CD14-positive monocyte (primary cell): ENCODE measurements around the gene ATP8A1. TPM values are rescaled to one million over a fixed set of nuclear protein-coding genes. Genes with fewer than 3 reads are reported as not detected.

Experiments used
- DNase-seq, 3 donors: peaks; one replicate each; pipeline ENCODE4 v3.0.0-alpha.2; 2011 to 2022
- H2AFZ ChIP-seq: 2 replicates; pipeline ENCODE4 v1.6.0; 2012; ENCODE audit warnings: mild to moderate bottlenecking, low read depth, low read length, inconsistent platforms; ENCODE audit not compliant: insufficient read depth, poor library complexity, severe bottlenecking
- H3K27ac ChIP-seq, 2 donors: 1 replicate in 1 of 2; 2 replicates in 1 of 2; pipeline ENCODE4 v1.5.1; 2012 to 2013; ENCODE audit warnings: low read length in 2 of 2, control low read depth in 1 of 2, inconsistent platforms in 1 of 2, low read depth in 1 of 2, mild to moderate bottlenecking in 1 of 2
- H3K27me3 ChIP-seq, 2 donors: one replicate each; pipeline versions ENCODE4 v1.6.0 to v1.6.1; 2011 to 2013; ENCODE audit warnings: low read length in 2 of 2; ENCODE audit not compliant: control insufficient read depth in 2 of 2, insufficient read depth in 2 of 2
- H3K36me3 ChIP-seq, 2 donors: replicated peaks in 1 of 2; 1 replicate in 1 of 2; 2 replicates in 1 of 2; pipeline versions ENCODE4 v1.5.1 to v1.6.1; 2012 to 2013; ENCODE audit warnings: low read length in 2 of 2, control low read depth in 1 of 2, inconsistent platforms in 1 of 2, mild to moderate bottlenecking in 1 of 2; ENCODE audit not compliant: insufficient read depth in 2 of 2, control insufficient read depth in 1 of 2
- H3K4me1 ChIP-seq, 2 donors: 1 replicate in 1 of 2; 2 replicates in 1 of 2; pipeline versions ENCODE4 v1.5.1 to v1.6.1; 2012 to 2013; ENCODE audit warnings: low read length in 2 of 2, control low read depth in 1 of 2, inconsistent platforms in 1 of 2, mild to moderate bottlenecking in 1 of 2, moderate library complexity in 1 of 2; ENCODE audit not compliant: insufficient read depth in 2 of 2, control insufficient read depth in 1 of 2
- H3K4me2 ChIP-seq: replicated peaks from 2 replicates; pipeline ENCODE3; 2012; ENCODE audit warnings: low read length, moderate library complexity, mild to moderate bottlenecking; ENCODE audit not compliant: poor library complexity, severe bottlenecking; ENCODE audit errors: extremely low read depth
- H3K4me3 ChIP-seq, 3 experiments: fragments of 200-600 bp in 1 of 3; sonication (generic) in 1 of 3; replicated peaks in 1 of 3; 1 replicate in 2 of 3; 2 replicates in 1 of 3; pipeline ENCODE4 v1.5.1; 2011 to 2013; ENCODE audit warnings: low read length in 3 of 3, mild to moderate bottlenecking in 3 of 3, control low read depth in 2 of 3, low read depth in 2 of 3, inconsistent platforms in 1 of 3, moderate library complexity in 1 of 3
- H3K79me2 ChIP-seq: 2 replicates; pipeline ENCODE4 v1.6.0; 2012; ENCODE audit warnings: mild to moderate bottlenecking, control low read depth, inconsistent platforms, low read length, moderate library complexity; ENCODE audit not compliant: insufficient read depth
- H3K9ac ChIP-seq: 2 replicates; pipeline ENCODE4 v1.6.0; 2017; ENCODE audit warnings: low read length, mild to moderate bottlenecking; ENCODE audit not compliant: insufficient read depth, poor library complexity, severe bottlenecking
- H3K9me3 ChIP-seq, 2 donors: replicated peaks in 1 of 2; 1 replicate in 1 of 2; 2 replicates in 1 of 2; pipeline versions ENCODE4 v1.5.1 to v1.6.1; 2012 to 2013; ENCODE audit warnings: low read length in 2 of 2, control low read depth in 1 of 2; ENCODE audit not compliant: control insufficient read depth in 1 of 2, insufficient read depth in 1 of 2
- H4K20me1 ChIP-seq: 2 replicates; pipeline ENCODE4 v1.6.0; 2012; ENCODE audit warnings: mild to moderate bottlenecking, low read length, control low read depth, moderate library complexity; ENCODE audit not compliant: insufficient read depth
- H3K27ac Mint-ChIP-seq, 7 donors: one replicate each; pipeline ENCODE4 v1.8.0; 2020; ENCODE audit warnings: mild to moderate bottlenecking in 7 of 7, mixed read lengths in 7 of 7, moderate library complexity in 6 of 7, inconsistent platforms in 2 of 7
- H3K27me3 Mint-ChIP-seq, 3 donors: one replicate each; pipeline ENCODE4 v1.8.0; 2021 to 2022; ENCODE audit warnings: low read depth in 3 of 3, mild to moderate bottlenecking in 3 of 3, mixed read lengths in 3 of 3, moderate library complexity in 3 of 3, inconsistent platforms in 1 of 3
- H3K36me3 Mint-ChIP-seq, 2 donors: one replicate each; pipeline ENCODE4 v1.8.0; 2020; ENCODE audit warnings: mixed read lengths in 2 of 2, inconsistent platforms in 1 of 2, mild to moderate bottlenecking in 1 of 2
- H3K4me1 Mint-ChIP-seq: one replicate; pipeline ENCODE4 v1.8.0; 2020; ENCODE audit warnings: mild to moderate bottlenecking, mixed read lengths
- H3K4me3 Mint-ChIP-seq, 2 donors: one replicate each; pipeline ENCODE4 v1.8.0; 2020; ENCODE audit warnings: mild to moderate bottlenecking in 2 of 2, mixed read lengths in 2 of 2, moderate library complexity in 1 of 2
- H3K9me3 Mint-ChIP-seq, 7 donors: one replicate each; pipeline ENCODE4 v1.8.0; 2020 to 2022; ENCODE audit warnings: mixed read lengths in 7 of 7, mild to moderate bottlenecking in 6 of 7, moderate library complexity in 6 of 7, inconsistent platforms in 2 of 7
- CTCF ChIP-seq: fragments of 200-600 bp; IDR thresholded peaks from one replicate; pipeline ENCODE4 v1.8.0; 2022; ENCODE audit warnings: antibody characterized with exemption, mild to moderate bottlenecking
- WGBS: methylation state at CpG from one replicate; pipeline ENCODE4 v1.1.5; 2013; ENCODE audit warnings: missing lambda C conversion rate; ENCODE audit not compliant: insufficient coverage; 5-methylcytosine and 5-hydroxymethylcytosine counted together
- intact Hi-C, 2 donors: fragments of 100-400 bp; cut with micrococcal nuclease; formaldehyde crosslinking; loops; one replicate each; pipeline versions ENCODE4 v1.15.0 to v1.15.1; 2023
- polyA plus RNA-seq, 3 donors: library from polyadenylated mRNA; depleted of rRNA in 1 of 3; unstranded in 2 of 3; stranded (reverse) in 1 of 3; fragments of 300-500 nt in 2 of 3; fragments of >200 nt in 1 of 3; fragmentation: Illumina TruSeq in 2 of 3; gene quantifications; 1 replicate in 2 of 3; 2 replicates in 1 of 3; pipeline ENCODE4 v1.2.3, GENCODE V29; 2012 to 2021

ATP8A1 gene
- polyA plus RNA-seq, 3 donors: 2.2 to 10.8 (median 3.2) TPM

- Histone ChIP-seq H3K27me3 (no peaks in the 10 kb centered on the region), H3K4me1 (no peaks in the 10 kb centered on the region), H2AFZ (no peak overlapping the region), H3K4me2 (no peak overlapping the region), H3K9ac (no peak overlapping the region), H4K20me1 (no peaks in the 10 kb centered on the region), H3K79me2 (no peaks in the 10 kb centered on the region), H3K27ac (no peak overlapping the region), H3K36me3 (no peaks in the 10 kb centered on the region), H3K9me3 (no peaks in the 10 kb centered on the region), H3K4me3 (no peak overlapping the region)
- H3K4me3 Mint-ChIP-seq: no peak overlapping the region
- H3K4me1 Mint-ChIP-seq: no peaks in the 10 kb centered on the region
- DNase-seq: no peak
- H3K27ac Mint-ChIP-seq: no peak overlapping the region
- WGBS: no CpG with 5 or more reads among the region's 2 CpGs
- H3K9me3 Mint-ChIP-seq: no peaks in the 10 kb centered on the region
- intact Hi-C loops: no loop called here
- TF ChIP-seq CTCF: no peak
- peaks cover 6% of the 10 kb centered on the region in 2 donors for H3K36me3 Mint-ChIP-seq
- H3K27me3 Mint-ChIP-seq: peaks cover 0 to 2% (median 0%) of the 10 kb centered on the region in 3 donors
These were observed 56.3 kb downstream of the ATP8A1 start for GRCh38 chr4:42600578-42600977.

- no peaks in the 10 kb centered on the region for H3K4me1 Mint-ChIP-seq
- no peaks in the 10 kb centered on the region for H3K27me3 ChIP-seq
- H3K4me2 ChIP-seq: no peak overlapping the region
- DNase-seq: no peak
- intact Hi-C loops: no loop called here
- no peaks in the 10 kb centered on the region for H3K36me3 ChIP-seq
- H4K20me1 ChIP-seq: no peaks in the 10 kb centered on the region
- WGBS: no CpG with 5 or more reads among the region's 2 CpGs
- H3K36me3 Mint-ChIP-seq: peaks cover 0 to 3% of the 10 kb centered on the region in 2 donors
- no peak overlapping the region for H3K27ac Mint-ChIP-seq
- no peak overlapping the region for H3K4me3 Mint-ChIP-seq
- H3K4me1 ChIP-seq: no peaks in the 10 kb centered on the region
- no peak for TF ChIP-seq CTCF
- no peaks in the 10 kb centered on the region for H3K27me3 Mint-ChIP-seq
- H3K79me2 ChIP-seq: no peaks in the 10 kb centered on the region
- H3K9me3 ChIP-seq: no peaks in the 10 kb centered on the region
- H3K4me3 ChIP-seq: no peak overlapping the region
- H2AFZ ChIP-seq: no peak overlapping the region
- no peaks in the 10 kb centered on the region for H3K9me3 Mint-ChIP-seq
- H3K9ac ChIP-seq: no peak overlapping the region
- H3K27ac ChIP-seq: no peak overlapping the region
These were observed 60.0 kb downstream of the ATP8A1 start for GRCh38 chr4:42596918-42597317.
